NCI-H1417 (cell line): ENCODE data around the gene LPGAT1.
"Not testable (repeated sequence)": the region's sequence is repeated elsewhere in the genome, so short reads cannot be mapped to it uniquely, and the experiment has no call there.

Experiments
- DNase-seq, 3 experiments: peaks; one replicate each; lab custom pipeline; 2025; lab: John Stamatoyannopoulos, UW

Gene LPGAT1

GRCh38 chr1:211830328-211831142, at the start of gene LPGAT1:
Gene LPGAT1, minus strand, starts transcription at chr1:211830763. Its CDS starts 1,467 bp downstream, at chr1:211829296.
- DNase-seq, result peak; percentile 63 to 90 (median 84)

- no peak for DNase-seq
Measured at GRCh38 chr1:211879475-211879874, 48.9 kb upstream of the LPGAT1 start.

GRCh38 chr1:211876851-211877590, 46.5 kb upstream of the LPGAT1 start:
- DNase-seq, result no peak

- DNase-seq, result no peak
Measured at GRCh38 chr1:211875541-211875940, 45.0 kb upstream of the LPGAT1 start.

- DNase-seq, result no peak
Measured at GRCh38 chr1:211874521-211875347, 44.2 kb upstream of the LPGAT1 start.

GRCh38 chr1:211873731-211874130, 43.2 kb upstream of the LPGAT1 start:
- not testable (repeated sequence) for DNase-seq

- no peak for DNase-seq
Measured at GRCh38 chr1:211870156-211870555, 39.6 kb upstream of the LPGAT1 start.

- no peak for DNase-seq
Measured at GRCh38 chr1:211865180-211865579, 34.6 kb upstream of the LPGAT1 start.

- no peak for DNase-seq
Measured at GRCh38 chr1:211859405-211859804, 28.8 kb upstream of the LPGAT1 start.

- DNase-seq, result no peak
Measured at GRCh38 chr1:211851174-211851573, 20.6 kb upstream of the LPGAT1 start.

GRCh38 chr1:211843507-211844298, 13.1 kb upstream of the LPGAT1 start:
- no peak for DNase-seq

- DNase-seq, result no peak
Measured at GRCh38 chr1:211843018-211843417, 12.5 kb upstream of the LPGAT1 start.

GRCh38 chr1:211842518-211842917, 12.0 kb upstream of the LPGAT1 start:
- DNase-seq, result no peak

GRCh38 chr1:211839106-211839505, 8.5 kb upstream of the LPGAT1 start:
- no peak for DNase-seq

- DNase-seq, result no peak
Measured at GRCh38 chr1:211833174-211833820, 2.7 kb upstream of the LPGAT1 start.

GRCh38 chr1:211832661-211833060, 2.1 kb upstream of the LPGAT1 start:
- DNase-seq, result no peak

- DNase-seq, result peak in 1 of 3 experiments; percentile 66
Measured at GRCh38 chr1:211831558-211832323, 1.2 kb upstream of the LPGAT1 start.

- peak in 1 of 3 experiments; percentile 72 for DNase-seq
Measured at GRCh38 chr1:211830055-211830327, 572 bp downstream of the LPGAT1 start.

GRCh38 chr1:211829343-211830054, 1.1 kb downstream of the LPGAT1 start:
- peak in 2 of 3 experiments; percentile 65 to 81 for DNase-seq
